DMS 273 (cell line): ENCODE measurements around the gene CRY2.
A peak's percentile ranks its signal among the peaks of the same experiment; 100 is the strongest.

Source experiments
- DNase-seq: peaks from one replicate; lab custom pipeline; 2025; ENCODE audit not compliant: unreplicated experiment; lab: John Stamatoyannopoulos, UW

Gene CRY2

GRCh38 chr11:45847911-45848316, 639 bp downstream of the CRY2 start:
- DNase-seq: peak; percentile 66

- DNase-seq: no peak
Measured at GRCh38 chr11:45848654-45849081, 1.4 kb downstream of the CRY2 start.

- no peak for DNase-seq
Measured at GRCh38 chr11:45850446-45850845, 3.2 kb downstream of the CRY2 start.

GRCh38 chr11:45851228-45851627, 4.0 kb downstream of the CRY2 start:
- DNase-seq: no peak

GRCh38 chr11:45852018-45852711, 4.9 kb downstream of the CRY2 start:
- peak; percentile 40 for DNase-seq

- DNase-seq: no peak
Measured at GRCh38 chr11:45852712-45853101, 5.4 kb downstream of the CRY2 start.

- DNase-seq: no peak
Measured at GRCh38 chr11:45853332-45854219, 6.3 kb downstream of the CRY2 start.

GRCh38 chr11:45855308-45855707, 8.0 kb downstream of the CRY2 start:
- DNase-seq: no peak

GRCh38 chr11:45856044-45856468, 8.8 kb downstream of the CRY2 start:
- no peak for DNase-seq

GRCh38 chr11:45857961-45858474, 10.7 kb downstream of the CRY2 start:
- peak; percentile 18 for DNase-seq

- no peak for DNase-seq
Measured at GRCh38 chr11:45858751-45859398, 11.6 kb downstream of the CRY2 start.

- peak; percentile 93 for DNase-seq
Measured at GRCh38 chr11:45859661-45860140, 12.4 kb downstream of the CRY2 start.

GRCh38 chr11:45860348-45860747, 13.1 kb downstream of the CRY2 start:
- DNase-seq: no peak

- no peak for DNase-seq
Measured at GRCh38 chr11:45860764-45861510, 13.7 kb downstream of the CRY2 start.

- no peak for DNase-seq
Measured at GRCh38 chr11:45864041-45864440, 16.8 kb downstream of the CRY2 start.

- DNase-seq: no peak
Measured at GRCh38 chr11:45869551-45869950, 22.3 kb downstream of the CRY2 start.

- DNase-seq: no peak
Measured at GRCh38 chr11:45870706-45871105, 23.4 kb downstream of the CRY2 start.

GRCh38 chr11:45871638-45872037, 24.4 kb downstream of the CRY2 start:
- DNase-seq: no peak

GRCh38 chr11:45872651-45873356, 25.5 kb downstream of the CRY2 start:
- peak; percentile 77 for DNase-seq

- no peak for DNase-seq
Measured at GRCh38 chr11:45876401-45876800, 29.1 kb downstream of the CRY2 start.
